GM21390 (cell line): ENCODE results near the gene SALL3.

Source experiments
- ATAC-seq: cut with Tn5 transposase; IDR thresholded peaks from one replicate; pipeline ENCODE4 v1.9.1; 2021; ENCODE audit not compliant: unreplicated experiment

SALL3 gene

GRCh38 chr18:79000997-79001396 lies 21.4 kb downstream of the SALL3 start:
- no peak for ATAC-seq

- no peak for ATAC-seq
Observed at GRCh38 chr18:79005653-79006052, 26.0 kb downstream of the SALL3 start.

- ATAC-seq: no peak
Observed at GRCh38 chr18:79006106-79006795, 26.6 kb downstream of the SALL3 start.

GRCh38 chr18:79007440-79007839 lies 27.8 kb downstream of the SALL3 start:
- no peak for ATAC-seq

- ATAC-seq: no peak
Observed at GRCh38 chr18:79008356-79008940, 28.8 kb downstream of the SALL3 start.

- ATAC-seq: no peak
Observed at GRCh38 chr18:79010802-79011201, 31.2 kb downstream of the SALL3 start.

- ATAC-seq: no peak
Observed at GRCh38 chr18:79011300-79011870, 31.8 kb downstream of the SALL3 start.

- no peak for ATAC-seq
Observed at GRCh38 chr18:79013869-79014268, 34.3 kb downstream of the SALL3 start.

GRCh38 chr18:79018911-79019310 lies 39.3 kb downstream of the SALL3 start:
- no peak for ATAC-seq

- ATAC-seq: no peak
Observed at GRCh38 chr18:79019881-79020280, 40.3 kb downstream of the SALL3 start.

GRCh38 chr18:79022603-79023002 lies 43.0 kb downstream of the SALL3 start:
- ATAC-seq: no peak

GRCh38 chr18:79026491-79026890 lies 46.9 kb downstream of the SALL3 start:
- ATAC-seq: no peak

- ATAC-seq: no peak
Observed at GRCh38 chr18:79030680-79031079, 51.1 kb downstream of the SALL3 start.

GRCh38 chr18:79042276-79042675 lies 62.7 kb downstream of the SALL3 start:
- no peak for ATAC-seq

- ATAC-seq: no peak
Observed at GRCh38 chr18:79043288-79043687, 63.7 kb downstream of the SALL3 start.

- ATAC-seq: no peak
Observed at GRCh38 chr18:79046522-79046921, 66.9 kb downstream of the SALL3 start.

GRCh38 chr18:79047556-79048244 lies 68.1 kb downstream of the SALL3 start:
- ATAC-seq: no peak

GRCh38 chr18:79048245-79048632 lies 68.6 kb downstream of the SALL3 start:
- no peak for ATAC-seq

GRCh38 chr18:79049506-79049905 lies 69.9 kb downstream of the SALL3 start:
- ATAC-seq: no peak
